Mesenteric fat pad (tissue), 1 donor: ENCODE data around the gene POLR3GL. TPM values are rescaled to one million over a fixed set of nuclear protein-coding genes. Genes with fewer than 3 reads are reported as not detected.

Experiments used
- DNase-seq: peaks from one replicate; pipeline ENCODE4 v3.0.0-alpha.2; 2020; ENCODE audit warnings: low spot score
- total RNA-seq: library from RNA; stranded (reverse); fragmentation: NEBNext Ultra II Directional; extraction: Animal tissue kit (Norgen Biotek cat#: 25700); gene quantifications from one replicate; pipeline ENCODE4 v1.2.1, GENCODE V29; 2021
- donor health status: DM: yes; HTN: yes; CAD: no.

POLR3GL gene
- total RNA-seq, 1 donor from 2014 or later, result 30.7 TPM

DNA sequence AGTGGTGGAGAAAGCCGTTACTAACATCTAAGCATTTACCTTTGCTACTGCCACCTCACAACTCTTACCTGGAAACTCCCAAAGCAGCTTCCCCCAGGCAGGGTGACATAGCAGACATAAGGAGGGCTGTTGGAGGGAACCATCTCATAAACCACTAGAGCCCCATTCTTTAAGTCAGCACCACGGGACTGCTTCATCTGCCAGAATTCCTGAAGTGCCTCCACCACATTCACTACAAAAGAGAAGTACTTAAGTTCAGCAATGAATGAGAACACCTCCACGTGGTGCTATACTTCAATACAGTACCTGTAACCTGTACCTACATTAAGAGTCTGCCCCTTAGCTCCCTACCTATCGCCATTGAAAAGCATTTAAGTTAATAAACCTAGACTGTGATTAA lies 16.9 kb upstream of the POLR3GL start:
- peak; percentile 57 for DNase-seq

DNA sequence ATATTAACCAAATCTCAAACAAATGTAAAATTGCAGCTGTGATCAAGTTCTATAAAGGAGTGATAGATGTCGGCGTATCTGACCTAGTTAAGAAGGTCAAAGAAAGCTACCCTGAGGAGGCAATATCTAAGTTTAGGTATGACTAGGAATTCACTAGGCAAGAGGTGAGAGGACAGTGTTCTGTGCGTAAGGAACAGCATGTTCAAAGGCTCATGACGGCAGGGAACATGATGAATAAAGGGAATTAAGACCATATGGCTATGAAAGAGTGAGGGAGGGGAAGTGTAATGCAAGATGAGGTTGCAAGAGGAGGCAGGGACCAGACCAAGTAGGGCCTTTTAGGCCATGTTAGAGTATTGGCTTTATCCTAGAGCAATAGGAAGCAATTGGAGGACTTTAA lies 15.3 kb upstream of the POLR3GL start:
- no peak for DNase-seq

DNA sequence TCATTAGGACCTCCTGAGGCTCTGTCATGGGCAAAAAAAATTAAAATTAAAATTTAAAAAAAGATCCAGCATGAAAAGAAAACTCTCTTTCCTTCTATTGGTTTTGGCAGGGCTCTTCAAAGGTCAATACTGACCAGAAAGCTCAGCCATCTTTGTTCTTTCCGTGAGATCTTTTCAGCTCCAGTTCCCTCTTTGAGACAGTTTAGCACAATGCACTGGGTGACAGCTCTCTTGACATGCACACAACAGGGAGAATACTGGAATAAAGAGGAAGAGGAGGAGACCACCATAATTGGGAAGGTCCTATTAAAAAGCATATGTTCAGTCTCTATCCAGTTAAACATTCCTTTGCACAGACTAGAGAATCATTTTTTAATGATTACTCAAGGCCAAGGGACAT lies 13.0 kb upstream of the POLR3GL start:
- DNase-seq, result no peak

DNA sequence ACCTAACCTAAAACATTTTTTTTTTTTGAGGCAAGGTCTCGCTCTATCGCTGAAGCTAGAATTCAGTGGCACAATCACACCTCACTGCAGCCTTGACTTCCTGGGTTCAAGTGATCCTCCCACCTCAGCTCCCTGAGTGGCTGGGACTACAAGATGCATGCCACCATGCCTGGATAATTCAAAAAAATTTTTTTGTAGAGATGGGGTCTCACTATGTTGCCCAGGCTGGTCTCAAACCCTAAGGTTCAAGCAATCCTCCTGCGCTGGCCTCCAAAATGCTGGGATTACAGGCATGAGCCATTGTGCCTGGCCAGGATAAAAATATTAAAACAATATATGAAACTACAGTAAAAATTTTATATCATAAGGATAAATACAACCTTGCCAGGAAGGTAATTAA lies 11.6 kb upstream of the POLR3GL start:
- peak; percentile 2 for DNase-seq

DNA sequence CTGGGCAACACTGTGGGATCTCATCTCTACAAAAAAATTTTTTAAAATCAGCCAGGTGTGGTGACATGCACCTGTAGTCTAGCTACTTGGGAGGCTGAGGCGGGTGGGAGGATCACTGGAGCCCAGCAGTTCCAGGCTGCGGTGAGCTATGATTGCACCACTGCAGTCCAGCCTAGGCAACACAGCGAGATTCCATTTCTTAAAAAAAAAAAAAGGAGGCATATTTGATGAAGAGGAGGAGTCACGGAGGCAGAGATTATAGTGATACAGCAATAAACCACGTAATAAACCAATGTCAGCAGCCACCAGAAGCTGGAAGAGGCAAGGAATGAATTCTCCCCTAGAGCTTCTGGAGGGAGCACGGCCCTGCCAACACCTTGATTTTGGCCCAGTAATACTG lies 10.6 kb upstream of the POLR3GL start:
- DNase-seq, result peak; percentile 9

DNA sequence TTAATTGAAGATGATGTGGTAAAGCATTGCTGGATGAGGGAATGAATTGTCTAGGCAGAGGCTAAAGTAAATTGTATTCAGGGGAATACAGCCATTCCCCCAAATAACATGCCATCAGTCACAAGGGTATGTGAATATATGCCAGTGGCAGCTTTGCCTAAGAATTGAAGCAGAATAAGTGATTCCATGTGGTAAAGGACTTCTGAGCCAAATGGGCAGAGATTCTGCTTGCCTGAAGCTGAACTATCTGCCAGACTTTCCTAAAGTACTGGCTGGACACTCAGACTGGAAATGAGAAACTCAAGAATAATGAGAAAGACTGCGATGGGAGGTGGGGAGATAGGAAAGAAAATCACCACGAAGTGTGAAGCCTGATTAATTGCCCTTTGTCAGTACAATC lies 9.1 kb upstream of the POLR3GL start:
- no peak for DNase-seq

DNA sequence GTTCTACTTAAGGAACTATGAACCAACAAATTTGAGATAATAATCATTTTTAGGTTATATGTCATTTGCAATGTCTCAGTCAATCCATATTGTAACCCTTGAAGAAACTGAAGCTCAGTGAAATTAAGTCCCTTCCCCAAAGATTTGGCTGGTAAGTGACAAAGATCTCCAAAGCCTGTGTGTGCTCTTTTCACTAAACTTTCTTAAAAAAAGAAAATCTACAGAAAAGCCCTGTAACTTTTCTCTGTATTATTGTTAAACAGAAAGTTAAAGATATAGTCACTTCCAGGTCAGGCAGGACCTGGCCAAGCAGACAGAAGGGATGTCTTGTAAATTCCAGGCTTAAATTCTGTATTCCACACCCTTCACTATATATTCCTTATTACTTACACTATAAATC lies 8.1 kb upstream of the POLR3GL start:
- DNase-seq, result no peak

DNA sequence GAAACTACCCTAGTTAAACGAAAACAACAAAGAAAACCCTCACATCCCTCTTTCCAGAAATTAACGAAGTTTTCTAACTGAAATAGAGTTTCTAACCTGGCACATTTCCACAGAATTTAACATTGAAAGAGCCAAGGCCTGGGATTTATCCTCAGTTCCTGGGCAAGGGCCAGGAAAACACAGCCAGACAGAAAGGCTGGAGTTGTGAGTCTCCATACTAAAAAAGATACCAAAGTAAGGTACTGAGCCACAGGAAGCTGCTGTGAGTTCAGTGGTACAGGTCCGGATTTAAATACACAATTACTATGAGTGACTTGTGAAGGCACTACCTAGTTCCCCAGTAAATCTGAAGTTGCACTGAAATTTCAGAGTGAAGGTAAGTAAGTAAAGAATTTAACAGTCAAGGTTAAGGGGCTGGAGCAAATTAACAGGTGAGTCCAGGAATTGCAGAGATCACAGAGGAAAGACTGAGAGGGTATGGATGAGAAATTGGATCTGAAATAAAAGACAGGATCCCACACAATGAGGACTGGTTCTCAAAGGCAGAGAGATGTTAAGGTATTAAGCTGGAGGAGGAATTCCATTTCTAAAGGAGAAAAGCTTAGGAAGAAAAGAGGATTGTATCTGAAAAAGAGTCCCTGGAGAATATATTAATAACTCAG lies 7.6 kb upstream of the POLR3GL start:
- DNase-seq, result peak; percentile 9

DNA sequence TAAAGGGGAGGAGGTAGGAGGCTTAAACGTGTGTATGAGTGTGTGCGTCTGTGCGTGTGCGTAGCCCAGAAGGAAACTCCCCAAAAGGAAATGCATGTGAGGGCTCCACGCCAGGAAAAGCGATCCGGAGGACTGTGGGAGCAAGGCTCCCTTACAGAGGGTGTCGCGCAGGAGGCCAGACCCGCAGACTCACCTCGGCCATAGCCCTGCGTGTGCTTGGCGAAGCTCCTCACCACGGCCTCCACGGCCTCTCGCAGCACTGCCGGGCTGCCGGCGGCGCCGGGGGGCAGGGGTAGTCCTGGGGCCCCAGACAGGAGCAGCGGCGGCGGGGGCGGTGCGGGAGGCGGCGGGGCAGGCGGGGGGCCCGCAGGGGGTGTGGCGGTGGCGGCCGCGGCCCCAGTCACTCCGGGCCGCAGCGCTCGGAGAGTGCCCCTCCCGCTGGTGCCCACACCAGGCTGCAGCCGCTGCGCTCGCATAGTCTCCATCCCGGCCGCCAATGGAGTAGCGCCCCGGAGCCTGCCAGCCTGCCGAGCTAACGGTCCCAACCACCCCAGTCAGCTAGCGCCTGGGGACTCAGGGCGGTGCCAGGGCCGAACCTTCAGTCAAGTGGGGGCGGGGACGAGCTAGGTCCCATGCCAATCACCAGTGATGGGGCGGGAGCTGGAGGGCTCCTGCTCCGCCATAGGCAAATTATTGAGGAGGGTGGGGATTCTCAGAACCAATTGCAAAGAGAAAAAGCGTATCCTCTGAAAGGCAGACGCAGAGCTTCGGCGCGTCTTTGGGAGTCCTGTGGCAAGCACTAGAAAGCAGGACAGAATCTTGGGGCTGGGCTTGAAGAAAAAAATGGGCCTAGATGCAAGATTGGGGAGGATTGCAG lies 6.8 kb upstream of the POLR3GL start, which contains the start of gene LIX1L:
Gene LIX1L (minus strand): TSS at position 575 of the 877 bp plus-strand sequence. CDS start 90 bp downstream, at position 485.
- peak; percentile 97 for DNase-seq

DNA sequence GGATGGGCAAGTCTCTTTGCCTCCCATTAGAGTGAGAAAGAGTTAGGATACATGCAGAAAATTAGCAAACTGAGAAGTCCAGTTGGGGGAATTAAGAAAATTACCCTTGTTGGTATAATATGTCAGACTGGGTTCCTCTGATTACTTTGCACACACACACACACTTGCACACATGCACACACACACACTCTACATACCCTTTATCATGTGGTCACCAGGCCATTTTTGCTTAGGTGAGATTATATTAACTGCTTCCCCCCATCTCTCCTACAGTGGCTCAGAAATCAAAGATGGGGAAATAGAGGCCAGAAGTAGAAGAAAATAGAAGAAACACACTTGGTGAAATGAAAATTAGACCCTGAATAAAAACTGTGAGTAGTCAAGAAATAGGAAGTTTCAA lies 5.8 kb upstream of the POLR3GL start:
- DNase-seq, result no peak

DNA sequence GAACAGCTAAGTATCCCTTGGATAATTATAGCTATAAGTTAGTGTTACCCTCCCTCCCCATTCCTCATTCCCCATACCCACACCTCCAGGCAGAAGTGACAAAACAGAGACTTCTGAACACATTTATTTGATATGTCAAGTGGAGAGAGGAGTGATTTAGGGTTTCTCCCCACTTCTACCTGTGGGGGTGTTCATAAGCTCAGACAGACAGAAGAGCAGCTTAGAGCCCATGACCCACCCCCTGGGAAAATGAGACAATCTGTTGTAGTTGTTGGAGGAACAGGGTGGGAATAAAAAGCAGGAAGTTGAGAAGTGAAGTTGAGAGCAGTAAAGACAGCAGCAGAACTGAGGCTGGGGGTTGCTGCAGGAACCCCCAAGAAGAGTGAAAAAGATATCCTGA lies 5.2 kb upstream of the POLR3GL start:
- no peak for DNase-seq

DNA sequence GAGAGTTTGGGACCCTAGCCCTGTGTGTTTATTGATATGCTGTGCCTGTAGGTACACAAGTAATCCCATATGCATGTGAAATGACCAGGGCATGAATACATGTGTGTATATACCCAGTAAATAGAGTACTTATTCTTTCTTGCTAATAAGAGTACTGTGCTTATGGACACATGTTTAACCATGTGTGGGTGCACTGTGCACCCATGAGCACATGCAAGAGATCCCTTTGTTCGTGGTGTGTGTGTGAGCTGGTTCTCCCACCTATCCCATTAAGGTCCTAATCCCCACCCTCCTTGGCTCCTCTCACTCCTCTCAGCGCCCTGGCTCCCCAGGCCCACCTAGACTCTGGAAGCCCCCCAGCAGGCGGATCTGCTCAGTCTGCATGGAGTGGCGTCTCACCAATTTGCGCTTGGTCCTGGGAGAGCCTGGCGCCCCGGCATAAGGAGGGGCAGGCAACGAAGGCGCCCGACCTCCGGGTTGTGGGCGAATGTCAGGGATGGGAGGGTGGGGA lies 4.5 kb upstream of the POLR3GL start:
- DNase-seq, result no peak

DNA sequence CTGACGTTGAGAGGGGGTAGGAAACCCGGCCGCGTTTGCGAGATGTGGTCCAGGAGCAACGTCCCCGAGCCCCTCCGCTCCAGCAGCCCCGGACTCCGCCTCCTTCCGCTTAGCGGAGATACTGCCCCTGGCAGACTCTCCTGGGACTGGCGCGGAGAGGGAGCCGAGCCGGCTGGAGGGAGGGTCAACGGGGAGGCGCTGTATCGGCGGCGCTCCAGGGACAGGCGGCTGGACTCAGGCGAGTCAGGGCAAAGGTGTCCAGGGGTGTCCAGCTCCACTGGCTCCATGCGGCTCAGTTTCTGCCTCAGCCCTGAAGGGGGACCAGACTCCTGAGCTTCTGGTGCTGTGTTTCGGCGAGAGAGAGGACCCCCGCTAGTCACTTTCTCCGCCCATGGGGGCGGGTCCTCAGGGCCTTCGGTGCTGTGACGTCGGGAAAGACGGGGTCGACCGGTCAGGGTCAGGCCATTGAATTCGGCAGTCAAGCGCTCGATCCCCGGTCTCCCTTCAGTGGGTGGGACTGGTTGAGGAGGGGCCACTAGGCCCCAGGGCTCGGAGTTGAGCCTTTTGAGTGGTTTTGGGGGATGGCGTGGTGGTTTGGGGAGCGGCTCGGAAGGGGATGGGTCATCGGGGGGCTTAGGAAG lies 3.9 kb upstream of the POLR3GL start:
- peak; percentile 94 for DNase-seq

DNA sequence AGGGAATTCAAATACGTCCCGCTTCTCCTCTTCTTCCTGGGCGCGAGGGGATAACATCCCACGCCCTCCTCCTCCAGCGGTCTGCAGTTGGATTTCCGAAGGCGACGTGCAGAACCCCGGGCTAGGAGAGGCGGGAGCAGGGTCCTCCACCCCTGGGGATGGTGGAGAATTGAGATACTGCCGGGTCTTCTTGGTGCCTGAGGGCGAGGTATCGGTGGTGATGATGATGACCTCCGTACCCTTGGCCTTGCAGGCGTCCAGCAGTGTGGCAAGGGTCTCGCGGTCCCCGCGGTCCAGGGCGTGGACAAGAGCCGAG lies 3.4 kb upstream of the POLR3GL start:
- no peak for DNase-seq

DNA sequence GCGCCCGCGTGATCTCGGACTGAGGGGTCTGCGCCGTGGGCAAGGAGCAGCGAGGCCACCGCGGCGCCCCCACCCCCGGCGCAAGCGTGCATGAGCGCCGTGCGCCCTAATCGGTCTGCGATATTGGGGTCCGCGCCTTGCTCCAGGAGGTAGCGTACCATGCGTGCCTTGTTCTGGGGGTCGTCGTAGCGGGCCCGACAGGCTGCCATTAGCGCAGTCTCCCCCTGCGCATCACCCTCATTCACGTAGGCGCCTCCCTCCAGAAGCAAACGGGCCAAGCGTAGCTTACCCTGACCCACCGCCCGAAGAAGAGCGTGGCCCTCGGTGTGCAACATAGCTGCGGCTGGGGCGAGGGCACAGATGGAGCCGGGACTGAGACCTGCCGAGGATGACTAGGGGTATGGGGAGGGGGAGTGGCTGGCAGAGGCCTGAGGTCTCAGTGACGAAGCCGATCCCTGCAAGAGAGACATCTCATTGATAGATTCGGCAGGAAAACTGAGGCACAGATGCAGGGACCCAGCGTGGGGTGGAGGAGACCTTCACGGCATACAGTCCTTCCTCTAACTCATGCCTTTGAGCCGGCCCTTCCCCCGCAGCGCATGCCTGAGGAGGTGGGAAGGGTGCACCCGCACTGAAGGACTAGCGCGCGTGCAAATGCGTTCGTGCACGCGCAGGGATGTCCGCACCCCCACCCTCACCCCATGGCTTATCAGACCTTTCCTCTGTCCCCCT lies 2.9 kb upstream of the POLR3GL start:
- peak; percentile 86 for DNase-seq

DNA sequence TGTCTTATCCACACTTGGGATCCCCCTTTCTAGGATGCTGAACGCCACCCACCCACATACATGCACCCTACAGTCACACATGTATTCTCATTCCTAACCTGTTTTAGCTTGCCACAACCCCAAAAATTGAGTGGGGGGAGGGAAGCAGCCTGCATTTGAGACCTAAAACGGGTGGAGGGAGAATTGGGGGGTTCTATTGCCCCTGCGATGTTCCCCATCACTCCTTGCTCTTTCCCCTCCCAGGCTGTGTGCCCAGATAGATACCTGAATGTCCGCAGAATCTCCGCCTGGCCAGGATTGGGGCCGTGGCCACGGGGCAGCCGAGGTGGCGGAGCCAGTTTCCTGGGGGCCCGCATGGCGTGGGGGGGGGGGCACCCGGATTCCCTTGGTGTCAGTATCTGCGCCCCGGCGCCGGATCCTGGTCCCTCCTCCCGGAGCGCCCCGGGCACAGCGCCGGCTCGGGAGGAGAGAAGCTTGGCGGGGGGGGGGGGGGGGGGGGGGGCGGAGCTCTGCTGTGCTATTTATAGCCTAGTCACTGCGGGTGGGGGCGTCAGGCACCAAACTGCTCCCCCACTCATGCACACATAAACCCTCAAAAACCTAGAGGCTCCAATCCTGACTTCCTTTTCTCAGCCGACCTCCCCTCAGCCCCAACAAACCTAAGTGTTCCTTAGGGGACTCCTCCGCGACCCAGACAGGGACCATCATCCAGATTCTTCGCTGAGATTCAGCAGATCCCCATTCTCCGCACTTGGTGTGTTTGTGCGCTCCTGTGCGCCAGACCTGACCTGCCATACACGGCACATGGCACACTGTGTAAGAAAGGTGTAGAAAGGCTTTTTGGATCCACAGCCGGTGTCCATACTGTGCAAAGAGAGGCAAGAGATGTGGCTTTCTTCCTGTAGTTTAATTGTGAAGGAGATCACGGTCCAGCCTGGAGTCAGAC lies 2.1 kb upstream of the POLR3GL start:
- peak; percentile 87 for DNase-seq

DNA sequence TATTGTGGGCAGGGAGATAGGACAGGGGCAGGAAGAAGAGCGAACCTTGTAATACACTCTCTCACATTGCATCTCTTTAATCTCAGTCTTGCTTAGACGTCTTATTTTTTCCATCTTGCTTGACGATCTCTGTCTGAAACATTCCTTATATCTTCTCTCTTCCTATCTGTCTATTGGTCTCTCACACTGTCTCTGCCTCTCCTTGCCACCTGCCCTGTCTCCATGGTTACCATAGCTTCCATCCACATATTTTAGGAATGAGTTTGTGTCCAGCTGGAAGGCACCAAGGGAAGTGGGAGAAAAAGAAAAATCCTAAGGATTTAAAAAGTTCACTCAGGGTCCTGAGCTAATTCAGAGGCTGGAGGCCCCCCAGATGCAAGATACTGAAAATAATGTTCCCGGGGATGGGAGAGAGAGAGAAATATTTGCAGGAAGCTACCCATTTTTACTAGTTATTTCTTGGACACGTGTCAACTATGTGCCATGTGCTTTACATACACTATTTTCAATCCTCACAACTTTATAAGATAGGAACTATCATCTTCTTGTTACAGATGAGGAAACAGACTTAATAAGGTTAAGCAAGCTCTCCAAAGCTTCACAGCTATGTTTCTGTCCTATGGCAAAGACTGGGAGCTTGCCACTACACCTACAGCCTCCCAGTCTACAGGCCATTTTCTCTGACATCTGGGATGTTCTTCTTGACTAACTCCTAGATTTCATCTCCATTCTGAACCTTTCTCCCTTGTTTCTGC lies 1.0 kb upstream of the POLR3GL start:
- DNase-seq, result no peak

DNA sequence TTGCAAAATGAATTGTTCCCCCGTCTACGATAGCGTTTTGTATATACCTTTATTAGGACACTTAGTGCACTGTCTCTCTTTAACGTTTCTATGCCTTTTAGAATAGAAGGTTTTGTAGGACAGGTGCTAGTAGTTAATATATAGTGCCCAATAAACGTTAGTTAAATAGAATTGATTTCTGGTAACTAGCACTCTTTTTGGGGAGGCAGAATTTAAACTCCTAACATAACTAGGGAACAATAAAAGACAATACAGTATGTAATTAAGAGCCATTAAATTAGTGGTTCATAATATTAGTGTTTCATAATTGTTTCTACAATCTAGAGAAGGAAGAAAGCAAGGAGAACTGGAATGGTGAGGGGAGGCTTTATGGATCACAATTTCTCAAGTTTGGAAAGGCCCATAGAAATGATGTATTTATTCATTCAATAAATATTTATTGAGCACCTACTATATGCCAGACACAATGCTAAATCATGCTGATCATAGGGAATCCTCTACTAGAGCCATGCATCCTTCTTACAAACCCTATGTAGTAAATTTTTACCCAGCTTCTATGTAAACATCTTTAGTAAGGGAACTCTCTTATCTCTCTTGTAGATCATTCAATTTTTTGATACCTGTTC lies 742 bp downstream of the POLR3GL start:
- no peak for DNase-seq

DNA sequence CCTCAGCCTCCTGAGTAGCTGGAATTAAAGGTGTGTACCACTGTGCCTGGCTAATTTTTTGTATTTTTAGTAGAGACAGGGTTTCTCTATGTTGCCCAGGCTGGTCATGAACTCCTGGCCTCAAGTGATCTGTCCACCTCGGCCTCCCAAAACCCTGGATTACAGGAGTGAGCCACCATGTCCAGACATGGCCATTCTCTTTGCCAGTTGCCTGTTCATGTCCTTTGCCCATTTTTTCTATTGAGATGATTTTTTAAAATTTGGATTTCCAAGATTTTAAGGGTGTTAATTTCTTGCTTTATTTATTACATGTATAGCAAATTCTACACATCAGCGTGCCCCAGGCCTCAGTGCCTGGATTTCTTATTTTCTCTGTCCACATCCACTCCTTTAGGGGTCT lies 2.8 kb downstream of the POLR3GL start:
- no peak for DNase-seq
